ENCODE results near the gene RAB31.

- TF ChIP-seq POLR2A (IDR thresholded peaks at IDR 0.05), result no peak
- TF ChIP-seq, protein P1, sequence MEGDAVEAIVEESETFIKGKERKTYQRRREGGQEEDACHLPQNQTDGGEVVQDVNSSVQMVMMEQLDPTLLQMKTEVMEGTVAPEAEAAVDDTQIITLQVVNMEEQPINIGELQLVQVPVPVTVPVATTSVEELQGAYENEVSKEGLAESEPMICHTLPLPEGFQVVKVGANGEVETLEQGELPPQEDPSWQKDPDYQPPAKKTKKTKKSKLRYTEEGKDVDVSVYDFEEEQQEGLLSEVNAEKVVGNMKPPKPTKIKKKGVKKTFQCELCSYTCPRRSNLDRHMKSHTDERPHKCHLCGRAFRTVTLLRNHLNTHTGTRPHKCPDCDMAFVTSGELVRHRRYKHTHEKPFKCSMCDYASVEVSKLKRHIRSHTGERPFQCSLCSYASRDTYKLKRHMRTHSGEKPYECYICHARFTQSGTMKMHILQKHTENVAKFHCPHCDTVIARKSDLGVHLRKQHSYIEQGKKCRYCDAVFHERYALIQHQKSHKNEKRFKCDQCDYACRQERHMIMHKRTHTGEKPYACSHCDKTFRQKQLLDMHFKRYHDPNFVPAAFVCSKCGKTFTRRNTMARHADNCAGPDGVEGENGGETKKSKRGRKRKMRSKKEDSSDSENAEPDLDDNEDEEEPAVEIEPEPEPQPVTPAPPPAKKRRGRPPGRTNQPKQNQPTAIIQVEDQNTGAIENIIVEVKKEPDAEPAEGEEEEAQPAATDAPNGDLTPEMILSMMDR (IDR thresholded peaks at IDR 0.05 in 4 of 5, conservative IDR thresholded peaks at IDR 0.05 in 1 of 5), result no peak
These were observed 161.8 kb downstream of the RAB31 start for GRCh38 chr18:9869715-9870430.

Measured in gastrocnemius medialis (tissue), 4 donors.